ENCODE measurements around the gene FLOT2.
"Not testable (repeated sequence)": the region's sequence is repeated elsewhere in the genome, so short reads cannot be mapped to it uniquely, and the experiment has no call there.

The FLOT2 gene

DNA sequence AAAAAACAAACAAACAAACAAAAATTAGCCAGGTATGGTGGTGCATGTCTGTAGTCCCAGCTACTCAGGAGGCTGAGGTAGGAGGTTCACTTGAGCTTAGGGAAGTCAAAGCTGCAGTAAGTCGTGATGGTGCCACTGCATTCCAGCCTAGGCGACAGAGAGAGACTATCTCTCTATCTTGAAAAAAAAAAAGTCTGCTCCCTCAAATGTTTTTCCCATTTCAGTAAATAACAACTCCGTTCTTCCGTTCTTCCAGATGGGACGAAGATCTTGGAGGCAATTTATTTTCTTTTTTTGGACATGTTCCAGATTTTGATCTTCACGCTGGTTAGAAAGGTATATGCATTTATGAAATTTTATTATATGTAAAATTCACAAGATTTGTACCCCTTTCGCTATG is 23.7 kb downstream of the FLOT2 start:
- DNase-seq (ENCODE audit: low read depth): no peak

DNA sequence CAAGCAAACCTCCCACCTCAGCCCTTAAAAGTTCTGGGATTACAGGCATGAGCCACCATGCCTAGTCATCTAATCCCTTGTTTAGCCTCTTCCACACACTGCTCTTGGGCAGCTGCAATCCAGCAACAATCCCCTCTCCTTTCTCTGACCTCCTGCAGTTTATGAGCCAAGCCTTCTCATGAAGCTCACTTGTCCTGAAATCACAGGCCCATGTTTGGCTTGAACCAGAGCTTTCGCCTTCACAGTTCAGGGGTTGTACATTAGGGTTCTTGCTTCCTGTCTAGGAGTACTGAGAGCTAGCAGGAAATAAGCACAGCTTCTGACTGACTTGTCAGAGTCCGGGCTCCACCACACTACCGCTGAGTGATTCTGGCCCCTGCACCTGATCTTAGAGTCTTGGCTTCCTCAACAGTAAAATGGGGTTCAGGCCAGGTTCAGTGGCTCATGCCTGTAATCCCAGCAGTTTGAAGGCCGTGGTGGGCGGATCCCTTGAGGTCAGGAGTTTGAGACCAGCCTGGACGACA is 26.4 kb downstream of the FLOT2 start:
- no peak for DNase-seq (ENCODE audit: low read depth)

DNA sequence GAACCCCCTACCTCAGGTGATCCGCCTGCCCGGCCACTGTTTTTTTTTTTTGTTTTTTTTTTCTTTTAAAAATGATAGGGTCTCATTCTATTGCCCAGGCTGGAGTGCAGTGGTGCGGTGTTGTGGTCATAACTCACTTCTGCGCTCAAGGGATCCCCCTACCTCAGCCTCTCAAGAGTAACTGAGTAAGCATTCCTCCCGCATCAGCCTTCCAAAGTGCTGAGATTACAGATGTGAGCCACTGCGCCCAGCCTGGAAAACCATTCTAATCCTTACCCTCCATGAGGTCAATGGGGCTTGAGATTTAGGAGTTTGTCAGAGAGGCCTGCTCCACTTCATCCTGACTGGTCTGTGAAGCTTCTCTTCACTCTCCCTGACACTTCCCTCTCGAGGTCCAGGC is 30.3 kb downstream of the FLOT2 start:
- no peak for DNase-seq (ENCODE audit: low read depth)

GRCh38 chr17:28865946-28866752 is 31.4 kb downstream of the FLOT2 start:
- no peak for DNase-seq (ENCODE audit: low read depth)

DNA sequence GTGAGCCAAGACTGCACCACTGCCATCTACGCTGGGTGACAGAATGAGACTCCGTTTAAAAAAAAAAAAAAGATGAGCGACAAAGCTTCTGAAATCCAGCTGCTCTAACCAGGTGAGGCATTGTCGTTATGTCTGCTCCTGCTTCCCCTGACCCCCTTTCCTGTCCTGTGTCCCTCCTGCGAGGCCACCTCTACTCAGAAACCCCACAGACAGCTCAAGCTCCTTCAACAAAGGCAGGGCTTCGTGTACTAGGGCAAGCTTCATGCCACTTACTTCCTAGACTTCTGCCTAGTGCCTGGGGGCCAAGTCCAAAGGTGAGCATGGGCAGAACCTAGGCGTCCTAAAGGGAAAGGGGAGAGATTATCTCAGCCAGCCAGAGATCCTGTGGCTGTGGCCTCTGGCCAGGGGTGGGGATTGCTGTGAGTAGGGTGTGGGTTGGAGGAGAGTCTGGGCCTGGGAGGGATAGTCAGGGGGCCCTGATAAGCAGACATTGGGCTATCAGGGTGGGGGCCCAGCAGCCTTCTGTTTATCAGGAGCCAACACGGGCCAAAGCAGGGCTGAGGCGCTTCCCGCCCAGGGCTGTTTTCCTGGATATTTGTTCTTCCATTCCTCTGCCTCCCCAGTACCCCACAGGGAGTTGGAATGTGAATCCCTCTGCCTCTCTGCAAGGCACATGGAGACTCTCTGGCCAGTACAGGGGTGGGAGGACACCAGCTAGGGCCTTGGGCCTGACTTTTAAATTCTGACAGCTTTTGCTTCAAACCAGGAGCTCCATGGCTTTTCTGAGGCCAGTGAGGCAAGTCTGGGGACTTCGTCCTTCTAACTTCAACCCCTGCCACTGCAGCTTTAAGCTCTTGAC is 32.3 kb downstream of the FLOT2 start:
- no peak for DNase-seq (ENCODE audit: low read depth)

GRCh38 chr17:28863953-28864352 is 33.6 kb downstream of the FLOT2 start:
- no peak for DNase-seq (ENCODE audit: low read depth)

DNA sequence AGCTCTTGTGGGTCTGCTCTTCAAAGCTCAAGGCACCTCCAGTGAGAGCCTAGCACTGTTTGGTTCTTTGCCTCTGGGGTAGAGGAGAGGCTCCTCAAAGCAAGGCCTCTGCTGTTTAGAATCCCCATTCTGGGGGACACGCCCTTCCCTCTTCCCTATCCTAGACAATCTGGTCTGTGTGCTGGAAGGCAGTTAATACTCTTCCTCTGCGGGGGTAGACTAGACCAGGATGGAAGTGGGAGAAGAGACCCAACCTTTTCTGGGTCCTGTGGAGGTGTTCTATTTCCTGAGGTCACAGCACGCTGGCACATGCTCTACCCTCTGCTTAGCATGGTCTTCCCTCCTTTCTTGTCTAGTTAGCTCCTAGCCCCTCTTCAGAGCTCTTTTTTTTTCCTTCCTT is 35.0 kb downstream of the FLOT2 start:
- no peak for DNase-seq (ENCODE audit: low read depth)

DNA sequence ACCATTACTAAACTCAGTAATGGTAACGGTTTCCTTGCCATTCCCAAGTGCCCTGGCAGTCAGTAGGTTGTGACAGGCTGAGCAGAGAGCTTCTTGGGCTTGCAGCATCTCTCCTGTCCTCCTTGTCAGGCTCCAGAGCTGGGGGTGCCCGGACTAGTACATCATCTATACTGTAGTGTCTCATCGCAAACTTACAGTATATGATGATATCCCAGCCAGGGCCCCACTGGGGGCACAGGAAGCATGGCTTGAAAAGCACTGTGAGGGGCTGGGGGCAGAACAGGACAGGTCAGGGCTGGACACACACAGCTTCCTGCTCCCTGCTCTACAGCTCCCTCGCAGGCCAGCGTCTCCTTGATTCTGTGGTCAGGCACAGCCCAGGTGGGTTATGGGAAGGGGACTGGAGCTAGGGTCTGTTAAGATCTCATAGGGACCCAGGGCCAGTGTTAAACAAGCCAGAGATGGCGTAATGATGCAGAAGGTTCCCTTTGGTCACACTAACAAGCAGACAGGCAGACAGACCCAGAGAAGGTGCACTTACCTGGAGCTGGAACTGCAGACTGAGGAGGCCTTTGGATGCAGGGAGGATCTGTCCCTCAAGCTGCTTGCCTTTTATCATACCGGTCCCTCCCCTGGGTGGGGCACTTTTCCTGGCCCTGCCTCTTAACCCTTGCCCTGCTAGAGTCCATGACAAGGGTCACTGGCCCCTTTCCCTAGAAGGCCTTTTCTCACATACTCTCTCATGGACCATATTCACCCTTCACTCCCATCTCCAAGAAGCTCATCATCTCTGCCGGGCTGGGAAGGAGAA is 35.9 kb downstream of the FLOT2 start:
- DNase-seq (ENCODE audit: low read depth): no peak

DNA sequence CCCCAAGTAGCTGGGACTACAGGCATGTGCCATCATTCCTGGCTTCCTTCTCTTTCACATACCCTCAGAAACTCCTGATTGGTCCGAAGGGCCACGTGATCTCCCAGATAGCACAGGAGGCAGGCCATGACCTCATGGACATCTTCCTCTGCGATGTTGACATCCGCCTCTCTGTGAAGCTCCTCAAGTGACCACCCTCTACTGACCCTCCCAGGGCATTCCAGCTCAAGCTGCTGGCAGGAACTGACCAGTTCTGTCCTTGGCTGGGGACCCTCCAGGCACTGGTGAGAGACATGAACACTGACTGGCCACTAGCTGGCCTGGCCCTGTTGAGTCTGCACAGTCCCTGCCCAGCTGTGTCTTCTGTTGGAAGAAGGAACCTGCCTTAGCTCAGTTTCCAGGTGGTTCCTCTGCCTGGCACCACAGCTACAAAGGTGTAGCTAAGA is 37.1 kb downstream of the FLOT2 start:
- DNase-seq (ENCODE audit: low read depth): no peak

DNA sequence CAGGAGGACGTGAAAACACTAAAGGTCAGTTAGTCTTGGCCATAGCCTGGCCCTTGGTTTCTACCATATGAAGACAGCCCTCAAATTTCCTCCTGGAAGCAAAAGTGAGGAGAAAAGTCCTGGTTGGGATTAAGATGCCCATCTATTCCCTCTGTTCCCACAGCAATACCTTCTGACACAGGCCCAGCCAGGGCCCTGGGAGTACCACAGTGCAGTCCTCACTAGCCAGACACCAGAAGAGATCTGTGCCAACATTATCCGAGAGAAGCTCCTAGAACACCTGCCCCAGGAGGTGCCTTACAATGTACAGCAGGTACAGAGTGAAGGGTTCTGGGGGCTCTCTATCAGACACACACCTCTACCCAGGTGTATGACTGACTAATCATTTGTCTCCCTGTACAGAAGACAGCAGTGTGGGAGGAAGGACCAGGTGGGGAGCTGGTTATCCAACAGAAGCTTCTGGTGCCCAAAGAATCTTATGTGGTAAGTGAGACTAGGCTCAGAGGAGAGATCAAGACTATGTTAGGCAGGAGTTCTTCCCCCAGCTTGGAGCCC is 38.7 kb downstream of the FLOT2 start:
- no peak for DNase-seq (ENCODE audit: low read depth)

DNA sequence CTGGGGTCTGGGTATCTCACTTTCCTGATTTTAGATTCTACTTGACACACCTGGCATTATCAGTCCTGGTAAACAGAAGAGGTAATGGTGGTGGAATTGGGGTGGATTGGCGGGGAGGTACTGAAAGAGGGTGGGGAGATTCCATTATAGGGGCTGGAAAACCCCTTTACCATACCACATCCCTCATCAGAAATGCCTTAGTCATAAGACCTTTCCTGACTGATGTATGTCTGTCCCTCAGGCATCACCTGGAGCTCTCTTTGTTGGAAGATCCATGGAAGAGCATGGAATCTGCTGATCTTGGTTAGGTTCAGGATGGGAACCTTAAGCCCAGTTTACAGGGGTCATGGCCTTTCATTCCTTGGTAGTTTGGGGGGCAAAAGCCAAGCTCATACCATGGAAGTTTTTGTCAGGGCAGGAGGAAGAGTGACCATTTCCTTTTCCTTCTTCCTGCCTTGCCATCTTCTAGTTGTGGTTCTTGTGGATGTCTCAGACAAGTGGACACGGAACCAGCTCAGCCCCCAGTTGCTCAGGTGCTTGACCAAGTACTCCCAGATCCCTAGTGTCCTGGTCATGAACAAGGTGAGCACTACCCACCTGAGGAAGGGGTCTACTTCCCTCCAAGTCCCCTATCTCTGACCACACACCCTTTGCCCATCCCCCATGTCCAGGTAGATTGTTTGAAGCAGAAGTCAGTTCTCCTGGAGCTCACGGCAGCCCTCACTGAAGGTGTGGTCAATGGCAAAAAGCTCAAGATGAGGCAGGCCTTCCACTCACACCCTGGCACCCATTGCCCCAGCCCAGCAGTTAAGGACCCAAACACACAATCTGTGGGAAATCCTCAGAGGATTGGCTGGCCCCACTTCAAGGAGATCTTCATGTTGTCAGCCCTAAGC is 39.4 kb downstream of the FLOT2 start:
- no peak for DNase-seq (ENCODE audit: low read depth)

- DNase-seq (ENCODE audit: low read depth): no peak
These were observed 41.4 kb downstream of the FLOT2 start for GRCh38 chr17:28856028-28856574.

DNA sequence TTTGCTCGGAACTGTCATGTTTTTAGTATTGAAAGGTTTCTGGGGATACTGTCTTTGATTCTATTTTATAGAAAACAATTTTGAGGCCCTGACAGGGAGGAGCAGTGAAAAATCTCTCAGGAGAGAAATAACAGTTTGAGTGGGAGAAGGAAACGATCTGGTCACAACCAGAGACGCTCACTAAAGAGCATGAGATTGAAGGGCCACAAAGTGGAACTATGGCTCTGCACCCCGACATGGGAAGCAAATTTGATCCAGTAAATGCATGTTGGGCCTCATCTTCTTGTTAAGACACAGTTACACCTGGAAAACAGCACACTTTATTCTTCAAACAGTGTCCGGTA is 42.2 kb downstream of the FLOT2 start:
- no peak for DNase-seq (ENCODE audit: low read depth)

DNA sequence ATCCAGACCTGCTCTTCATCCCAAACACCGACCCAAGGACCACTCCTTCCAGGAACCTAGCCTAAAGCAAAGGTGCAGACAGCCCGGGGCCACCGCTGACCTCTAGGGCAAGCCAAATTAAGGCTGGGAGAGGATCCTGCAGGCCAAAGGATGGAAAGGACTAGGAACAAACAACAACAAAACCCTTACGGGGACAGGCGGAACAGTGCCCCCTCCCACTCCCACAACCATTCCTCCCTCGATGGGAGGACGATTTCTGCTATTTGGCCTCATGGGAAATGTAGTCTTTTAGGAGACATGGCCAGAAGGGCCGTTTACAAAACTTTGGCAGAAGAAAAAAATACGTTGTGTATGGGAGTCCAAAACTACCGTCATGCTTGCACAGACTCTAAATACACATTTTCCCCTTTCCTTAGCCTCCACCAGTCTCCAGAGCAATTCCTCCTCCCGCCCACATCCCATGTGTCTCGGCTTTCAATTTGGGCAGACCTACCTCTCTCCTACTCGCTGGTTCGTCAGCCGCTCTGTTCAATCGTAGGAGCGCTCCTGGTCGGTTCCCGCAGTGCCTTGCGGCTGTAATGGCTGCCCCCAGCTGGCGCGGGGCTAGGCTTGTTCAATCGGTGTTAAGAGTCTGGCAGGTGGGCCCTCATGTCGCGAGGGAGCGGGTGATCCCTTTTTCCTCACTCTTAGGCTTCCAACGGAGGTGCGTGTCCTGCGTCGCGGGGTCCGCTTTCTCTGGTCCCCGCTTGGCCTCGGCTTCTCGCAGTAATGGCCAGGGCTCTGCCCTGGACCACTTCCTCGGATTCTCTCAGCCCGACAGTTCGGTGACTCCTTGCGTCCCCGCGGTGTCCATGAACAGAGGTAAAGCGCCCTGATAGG is 42.8 kb downstream of the FLOT2 start, which contains the start of gene ERAL1:
Gene ERAL1 (plus strand): TSS at position 560 of the 879 bp plus-strand sequence. CDS start 19 bp downstream, at position 579.
- DNase-seq (ENCODE audit: low read depth): peak; percentile 59

GRCh38 chr17:28853295-28853694 is 44.2 kb downstream of the FLOT2 start:
- DNase-seq (ENCODE audit: low read depth): no peak

DNA sequence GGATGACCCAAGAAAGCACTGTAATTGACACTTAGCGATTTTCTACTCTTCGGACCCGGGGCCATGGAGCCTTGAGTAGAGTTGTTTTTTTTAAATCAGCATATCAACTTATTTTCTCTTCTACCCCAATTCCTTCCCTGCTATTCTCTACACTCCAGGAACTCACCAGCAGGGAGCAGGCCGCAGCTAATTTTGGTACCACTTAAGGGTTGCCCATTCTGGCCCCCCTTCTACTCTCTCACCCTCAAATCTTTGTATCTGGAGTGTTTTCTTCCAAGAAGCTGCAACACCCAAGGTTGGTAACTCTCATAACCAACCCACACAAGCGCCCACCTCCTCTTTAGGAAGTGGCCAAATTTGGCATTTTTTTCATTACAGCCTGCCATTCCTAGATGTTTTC is 48.3 kb downstream of the FLOT2 start:
- DNase-seq (ENCODE audit: low read depth): no peak

- peak; percentile 51 for DNase-seq (ENCODE audit: low read depth)
These were observed 48.9 kb downstream of the FLOT2 start for GRCh38 chr17:28848667-28849066.

GRCh38 chr17:28846699-28847098 is 50.8 kb downstream of the FLOT2 start:
- DNase-seq (ENCODE audit: low read depth): not testable (repeated sequence)

DNA sequence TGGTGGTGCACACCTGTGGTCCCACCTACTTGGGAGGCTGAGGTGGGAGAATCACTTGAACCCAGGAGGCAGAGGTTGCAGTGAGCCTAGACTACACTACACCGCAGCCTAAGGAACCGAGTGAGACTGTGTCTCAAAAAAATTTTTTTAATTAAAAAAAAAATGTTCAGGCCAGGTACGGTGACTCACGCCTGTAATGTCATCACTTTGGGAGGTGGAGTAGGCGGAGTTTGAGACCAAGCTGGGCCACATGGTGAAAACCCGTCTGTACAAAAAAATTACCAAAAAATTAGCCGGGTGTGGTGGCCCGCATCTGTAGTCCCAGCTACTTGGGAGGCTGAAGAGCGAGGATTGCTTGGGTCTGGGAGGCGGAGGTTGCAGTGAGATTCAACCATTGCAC is 51.3 kb downstream of the FLOT2 start:
- DNase-seq (ENCODE audit: low read depth): no peak

- no peak for DNase-seq (ENCODE audit: low read depth)
These were observed 53.8 kb downstream of the FLOT2 start for GRCh38 chr17:28843816-28844148.
